GM12873 (cell line): ENCODE data around the gene MPPED2.

Experiments
- TF ChIP-seq, protein P1 (sequence below): IDR thresholded peaks from 2 replicates; pipeline ENCODE4 v1.5.1; 2012; ENCODE audit warnings: low read depth, mild to moderate bottlenecking, moderate library complexity, low read length, control low read depth; ENCODE audit not compliant: insufficient read depth; ENCODE audit errors: missing control alignments

Gene MPPED2

DNA sequence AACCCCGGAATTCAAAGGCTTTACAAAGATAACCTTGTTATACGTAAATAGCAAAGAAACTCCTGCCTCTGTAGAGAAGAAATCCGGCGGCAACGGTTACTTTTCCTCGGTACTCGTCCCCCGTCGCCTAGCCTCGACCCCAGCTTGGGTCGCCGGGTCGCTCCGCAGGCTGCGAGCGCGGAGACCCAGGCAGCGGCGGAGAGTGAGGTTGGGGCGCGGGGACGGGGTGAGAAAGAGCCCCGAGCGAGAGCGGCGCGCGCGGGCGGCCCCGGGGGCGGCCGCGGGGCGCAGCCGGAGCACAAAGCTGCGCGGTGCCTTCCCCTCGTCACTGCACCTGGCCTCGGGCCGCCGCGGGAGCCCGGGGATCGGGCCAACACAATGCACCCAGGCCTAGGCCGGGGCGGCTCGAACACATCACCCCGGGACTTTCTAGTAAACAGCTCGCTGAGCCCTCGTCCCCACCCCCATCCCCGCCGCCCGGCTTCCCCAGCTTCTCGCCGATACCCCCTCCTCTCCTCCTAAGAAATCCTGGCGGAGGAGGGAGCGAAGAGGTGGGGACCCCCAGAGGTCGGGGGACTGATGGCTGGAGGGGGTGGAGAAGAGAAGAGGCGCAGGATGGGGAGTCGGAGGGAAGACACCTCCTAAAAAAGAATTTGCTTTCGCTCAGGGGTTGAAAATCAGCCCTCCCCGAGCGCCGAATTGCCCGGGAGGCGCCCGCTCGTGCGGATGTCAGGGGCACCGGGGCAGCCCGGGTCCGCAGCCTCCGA, 845 bp downstream of the MPPED2 start:
- TF ChIP-seq, protein P1, sequence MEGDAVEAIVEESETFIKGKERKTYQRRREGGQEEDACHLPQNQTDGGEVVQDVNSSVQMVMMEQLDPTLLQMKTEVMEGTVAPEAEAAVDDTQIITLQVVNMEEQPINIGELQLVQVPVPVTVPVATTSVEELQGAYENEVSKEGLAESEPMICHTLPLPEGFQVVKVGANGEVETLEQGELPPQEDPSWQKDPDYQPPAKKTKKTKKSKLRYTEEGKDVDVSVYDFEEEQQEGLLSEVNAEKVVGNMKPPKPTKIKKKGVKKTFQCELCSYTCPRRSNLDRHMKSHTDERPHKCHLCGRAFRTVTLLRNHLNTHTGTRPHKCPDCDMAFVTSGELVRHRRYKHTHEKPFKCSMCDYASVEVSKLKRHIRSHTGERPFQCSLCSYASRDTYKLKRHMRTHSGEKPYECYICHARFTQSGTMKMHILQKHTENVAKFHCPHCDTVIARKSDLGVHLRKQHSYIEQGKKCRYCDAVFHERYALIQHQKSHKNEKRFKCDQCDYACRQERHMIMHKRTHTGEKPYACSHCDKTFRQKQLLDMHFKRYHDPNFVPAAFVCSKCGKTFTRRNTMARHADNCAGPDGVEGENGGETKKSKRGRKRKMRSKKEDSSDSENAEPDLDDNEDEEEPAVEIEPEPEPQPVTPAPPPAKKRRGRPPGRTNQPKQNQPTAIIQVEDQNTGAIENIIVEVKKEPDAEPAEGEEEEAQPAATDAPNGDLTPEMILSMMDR: no peak

DNA sequence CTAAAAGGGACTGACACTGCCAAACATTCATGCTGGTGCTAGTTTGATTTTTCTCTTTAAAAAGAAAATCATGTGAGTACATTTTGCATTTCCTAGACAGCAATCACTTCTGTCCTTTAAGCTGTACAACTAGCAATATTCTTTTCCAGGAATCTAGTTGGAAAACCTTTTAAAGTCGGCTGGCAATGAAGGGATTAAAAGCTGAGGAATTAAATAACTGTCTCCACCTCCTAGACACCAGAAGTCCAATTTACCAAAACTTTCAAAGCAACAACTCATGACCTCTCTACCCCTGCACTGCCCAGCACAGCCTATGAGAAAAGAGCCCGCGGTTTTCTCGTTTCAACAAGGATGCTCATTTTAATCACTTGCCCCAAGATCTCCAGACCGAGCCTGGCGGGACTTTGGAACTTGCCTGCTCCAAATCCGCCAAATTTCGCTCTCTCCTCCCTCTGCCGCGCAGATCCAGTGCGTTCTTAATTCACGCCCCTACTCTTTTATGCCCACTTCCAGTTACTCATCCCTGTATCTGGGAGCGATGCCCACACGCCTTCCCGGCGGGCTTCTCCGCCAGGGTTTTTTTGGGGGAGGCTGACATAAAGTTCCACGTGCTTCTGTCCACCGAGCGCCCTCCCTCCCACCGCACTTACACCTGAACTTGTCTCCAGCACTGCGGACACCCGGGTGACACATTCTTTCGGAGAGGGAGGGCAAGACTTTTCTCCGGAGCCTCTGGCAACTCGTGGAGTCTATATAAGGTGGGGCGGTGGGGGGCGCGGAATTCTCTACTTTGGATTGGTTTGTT, 2.5 kb downstream of the MPPED2 start:
- TF ChIP-seq, protein P1: no peak

DNA sequence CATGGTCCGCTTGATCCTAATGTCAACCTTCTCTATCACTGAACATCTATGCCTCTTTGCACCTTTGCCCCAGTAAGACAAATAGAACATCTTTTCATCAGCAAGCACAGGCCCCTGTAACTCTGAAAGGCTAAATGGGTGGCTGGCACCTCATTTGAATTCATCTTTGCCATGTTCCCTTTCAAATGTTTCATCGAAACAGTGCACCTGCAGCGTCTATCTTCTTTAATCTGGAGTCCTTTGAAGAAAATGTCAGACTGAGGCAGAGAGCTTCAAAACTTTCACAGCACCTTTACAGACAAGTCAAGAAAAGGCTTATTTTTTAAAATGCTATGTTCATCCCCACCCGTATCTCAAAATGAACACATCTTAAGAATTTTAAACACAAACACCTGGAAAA, 3.4 kb downstream of the MPPED2 start:
- TF ChIP-seq, protein P1: no peak

DNA sequence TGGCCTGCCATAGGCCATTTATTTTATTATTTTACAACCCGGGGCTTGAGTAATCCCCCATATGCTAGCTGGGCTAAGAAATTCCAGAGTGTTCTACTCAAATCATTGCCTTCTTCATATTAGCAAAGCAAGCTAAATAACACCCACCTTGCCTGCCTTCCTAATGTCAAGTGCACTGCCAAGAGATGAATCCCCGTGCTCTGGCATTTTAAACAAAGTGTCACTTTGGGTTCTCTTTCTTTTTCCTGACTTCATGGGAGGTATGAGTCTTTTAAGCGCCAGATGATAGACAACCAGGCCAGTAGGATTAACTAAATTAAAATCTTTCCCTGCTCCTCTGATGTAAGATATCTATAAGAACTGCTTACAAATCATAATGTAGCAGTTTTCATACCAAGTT, 4.5 kb downstream of the MPPED2 start:
- TF ChIP-seq, protein P1: no peak

GRCh38 chr11:30580573-30580972, 5.6 kb downstream of the MPPED2 start:
- TF ChIP-seq, protein P1: no peak

DNA sequence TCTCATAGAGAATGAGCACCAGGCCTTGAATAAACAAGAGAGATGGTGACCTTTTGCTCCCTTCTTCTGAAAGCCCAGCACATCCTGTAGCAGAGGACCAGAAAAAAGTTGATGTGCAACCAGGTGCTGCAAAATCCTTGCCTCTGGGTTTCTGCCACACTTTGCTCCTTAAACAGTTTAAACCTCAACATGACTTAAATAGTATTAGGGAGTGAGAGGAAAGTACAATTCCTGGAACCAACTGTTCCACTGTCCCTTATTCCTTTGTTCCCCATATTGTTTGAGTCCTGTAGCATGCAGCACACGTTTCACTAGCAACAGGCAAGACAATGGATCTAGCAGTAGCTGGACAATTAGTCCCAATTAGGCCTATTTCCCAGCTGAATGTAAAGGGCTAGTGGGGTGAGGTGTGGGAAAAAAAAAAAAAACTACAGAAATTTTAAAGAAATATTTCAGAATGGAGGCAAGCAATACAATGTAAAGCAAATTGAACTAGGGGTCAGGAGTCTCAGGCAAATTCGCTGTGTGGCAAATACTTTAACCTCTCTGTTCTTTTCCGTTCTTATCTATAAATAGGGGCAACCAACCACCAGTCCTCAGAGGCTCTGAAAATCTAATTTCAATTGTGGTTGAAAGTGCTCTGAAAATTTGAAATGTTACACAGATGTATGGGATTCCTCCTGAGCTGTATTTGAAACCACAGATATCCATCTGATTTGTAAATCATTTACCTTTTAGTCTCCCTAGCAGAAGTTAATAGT, 6.6 kb downstream of the MPPED2 start:
- TF ChIP-seq, protein P1: no peak

DNA sequence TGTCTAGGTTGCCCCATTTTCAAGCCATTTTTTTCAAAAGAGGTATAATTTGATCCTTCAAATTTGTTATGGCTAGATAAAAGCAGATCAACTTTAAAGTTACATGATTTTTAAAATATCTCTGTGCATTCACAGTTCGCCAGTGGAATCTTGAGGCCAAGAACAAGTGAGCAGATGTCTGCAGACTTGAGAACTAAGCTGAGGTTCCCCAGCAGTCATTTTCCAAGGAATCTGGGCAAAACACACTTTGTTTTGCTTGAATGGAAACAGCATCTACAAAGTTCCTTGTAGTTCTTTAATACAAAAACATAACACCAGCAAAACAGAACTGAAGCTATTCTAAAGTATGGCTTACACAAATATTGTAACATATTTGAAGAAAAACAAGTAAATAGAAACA, 7.7 kb downstream of the MPPED2 start:
- TF ChIP-seq, protein P1: no peak
